Keratinocyte (primary cell): ENCODE results near the gene PTRH2.

Experiments used
- EZH2 ChIP-seq: IDR thresholded peaks from one replicate; pipeline ENCODE4 v1.6.1; 2012; ENCODE audit warnings: inconsistent platforms, mild to moderate bottlenecking, low read length, moderate library complexity
- TF ChIP-seq, protein P1 (sequence below), 3 experiments: IDR thresholded peaks in 1 of 3; conservative IDR thresholded peaks in 1 of 3; optimal IDR thresholded peaks in 1 of 3; 2 replicates in 2 of 3; 3 replicates in 1 of 3; pipeline versions ENCODE3 to v1.5.1; 2011; ENCODE audit warnings: low read length in 3 of 3, mild to moderate bottlenecking in 3 of 3, moderate library complexity in 2 of 3, control low read depth in 1 of 3, inconsistent platforms in 1 of 3; ENCODE audit not compliant: insufficient read depth in 2 of 3; ENCODE audit errors: extremely low read depth in 1 of 3

DNA sequence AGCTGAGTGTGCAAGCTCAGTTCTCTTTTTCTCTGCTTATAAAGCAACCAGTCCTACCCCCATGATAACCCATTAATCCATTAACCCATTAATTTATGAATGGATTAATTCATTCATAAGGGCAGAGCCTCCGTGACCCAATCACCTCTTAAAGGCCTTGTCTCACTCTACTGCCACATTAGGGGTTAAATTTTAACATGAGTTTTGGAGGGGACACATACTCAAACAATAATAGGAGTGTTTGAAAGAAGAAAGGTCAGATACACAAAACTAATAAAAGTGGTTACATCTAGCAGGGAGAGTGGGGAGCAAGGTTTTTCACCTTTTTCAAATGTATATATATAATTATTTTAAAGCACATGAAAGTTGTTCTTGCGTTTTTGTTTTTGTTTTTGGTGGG is 7.0 kb upstream of the PTRH2 start:
- TF ChIP-seq, protein P1, sequence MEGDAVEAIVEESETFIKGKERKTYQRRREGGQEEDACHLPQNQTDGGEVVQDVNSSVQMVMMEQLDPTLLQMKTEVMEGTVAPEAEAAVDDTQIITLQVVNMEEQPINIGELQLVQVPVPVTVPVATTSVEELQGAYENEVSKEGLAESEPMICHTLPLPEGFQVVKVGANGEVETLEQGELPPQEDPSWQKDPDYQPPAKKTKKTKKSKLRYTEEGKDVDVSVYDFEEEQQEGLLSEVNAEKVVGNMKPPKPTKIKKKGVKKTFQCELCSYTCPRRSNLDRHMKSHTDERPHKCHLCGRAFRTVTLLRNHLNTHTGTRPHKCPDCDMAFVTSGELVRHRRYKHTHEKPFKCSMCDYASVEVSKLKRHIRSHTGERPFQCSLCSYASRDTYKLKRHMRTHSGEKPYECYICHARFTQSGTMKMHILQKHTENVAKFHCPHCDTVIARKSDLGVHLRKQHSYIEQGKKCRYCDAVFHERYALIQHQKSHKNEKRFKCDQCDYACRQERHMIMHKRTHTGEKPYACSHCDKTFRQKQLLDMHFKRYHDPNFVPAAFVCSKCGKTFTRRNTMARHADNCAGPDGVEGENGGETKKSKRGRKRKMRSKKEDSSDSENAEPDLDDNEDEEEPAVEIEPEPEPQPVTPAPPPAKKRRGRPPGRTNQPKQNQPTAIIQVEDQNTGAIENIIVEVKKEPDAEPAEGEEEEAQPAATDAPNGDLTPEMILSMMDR (optimal IDR thresholded peaks at IDR 0.05 in 1 of 3, IDR thresholded peaks at IDR 0.05 in 1 of 3, conservative IDR thresholded peaks at IDR 0.05 in 1 of 3; ENCODE audit: extremely low read depth in 1 of 3, insufficient read depth in 2 of 3, low read length in 3 of 3): no peak
- no peak for TF ChIP-seq EZH2
